ENCODE results near the gene PTPRN2.

GRCh38 chr7:157554393-157555238 lies 1033.0 kb downstream of the PTPRN2 start:
- TF ChIP-seq CTCF (IDR thresholded peaks at IDR 0.05), result no peak
- TF ChIP-seq POLR2A (IDR thresholded peaks at IDR 0.05), result no peak
- TF ChIP-seq EP300 (IDR thresholded peaks at IDR 0.05), result no peak

All from sigmoid colon (tissue), 4 donors.